Measurements from ENCODE around the gene FCMR.

FCMR gene

DNA sequence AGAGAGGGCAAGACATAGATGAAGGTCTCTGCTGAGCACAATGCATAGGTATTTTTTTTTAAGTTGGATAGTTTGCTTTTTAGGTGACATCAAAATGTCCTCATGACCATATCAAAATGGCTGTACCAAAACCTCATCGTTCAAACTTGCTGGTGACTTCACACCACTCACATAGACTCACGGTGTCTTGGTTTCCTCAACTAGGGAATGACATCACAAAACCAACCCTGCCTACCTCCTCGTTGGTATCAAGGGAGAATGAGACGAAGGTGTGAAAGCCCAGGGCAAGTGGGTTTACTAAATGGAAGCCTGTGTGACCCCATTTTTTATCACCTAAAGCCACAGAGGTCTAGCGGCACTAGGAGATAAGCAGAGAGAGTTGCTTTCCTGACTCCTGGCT is 23.0 kb upstream of the FCMR start:
- Histone ChIP-seq H4K20me1 (ENCODE audit: insufficient read depth, low read length) (no peaks in the 10 kb centered on the region), H3K79me2 (ENCODE audit: insufficient read depth, low read length) (no peaks in the 10 kb centered on the region), H3K4me1 (ENCODE audit: insufficient read depth, low read length, severe bottlenecking) (no peaks in the 10 kb centered on the region), H3K9ac (ENCODE audit: low read length) (no peak overlapping the region), H3K27ac (ENCODE audit: low read depth, low read length, poor library complexity, severe bottlenecking) (no peak overlapping the region), H3K4me2 (ENCODE audit: low read length) (no peak overlapping the region), H3K36me3 (ENCODE audit: insufficient read depth, low read length) (no peaks in the 10 kb centered on the region), H2AFZ (ENCODE audit: low read length) (no peak overlapping the region), H3K4me3 (ENCODE audit: low read depth, low read length, poor library complexity, severe bottlenecking) (no peak overlapping the region), H3F3A (ENCODE audit: insufficient read depth, low read length) (no peaks in the 10 kb centered on the region), H3K9me2 (ENCODE audit: low read depth, low read length) (no peaks in the 10 kb centered on the region), H3K27me3 (ENCODE audit: insufficient read depth, low read length) (peaks cover 7% of the 10 kb centered on the region; the same call in 1 of the 2 replicates), H3K9me3 (ENCODE audit: low read length) (no peaks in the 10 kb centered on the region)
- TF ChIP-seq EZH2 (IDR thresholded peaks at IDR 0.05; ENCODE audit: borderline replicate concordance, low read length): no peak
- TF ChIP-seq, protein P1, sequence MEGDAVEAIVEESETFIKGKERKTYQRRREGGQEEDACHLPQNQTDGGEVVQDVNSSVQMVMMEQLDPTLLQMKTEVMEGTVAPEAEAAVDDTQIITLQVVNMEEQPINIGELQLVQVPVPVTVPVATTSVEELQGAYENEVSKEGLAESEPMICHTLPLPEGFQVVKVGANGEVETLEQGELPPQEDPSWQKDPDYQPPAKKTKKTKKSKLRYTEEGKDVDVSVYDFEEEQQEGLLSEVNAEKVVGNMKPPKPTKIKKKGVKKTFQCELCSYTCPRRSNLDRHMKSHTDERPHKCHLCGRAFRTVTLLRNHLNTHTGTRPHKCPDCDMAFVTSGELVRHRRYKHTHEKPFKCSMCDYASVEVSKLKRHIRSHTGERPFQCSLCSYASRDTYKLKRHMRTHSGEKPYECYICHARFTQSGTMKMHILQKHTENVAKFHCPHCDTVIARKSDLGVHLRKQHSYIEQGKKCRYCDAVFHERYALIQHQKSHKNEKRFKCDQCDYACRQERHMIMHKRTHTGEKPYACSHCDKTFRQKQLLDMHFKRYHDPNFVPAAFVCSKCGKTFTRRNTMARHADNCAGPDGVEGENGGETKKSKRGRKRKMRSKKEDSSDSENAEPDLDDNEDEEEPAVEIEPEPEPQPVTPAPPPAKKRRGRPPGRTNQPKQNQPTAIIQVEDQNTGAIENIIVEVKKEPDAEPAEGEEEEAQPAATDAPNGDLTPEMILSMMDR (IDR thresholded peaks at IDR 0.05; ENCODE audit: low read length): no peak

DNA sequence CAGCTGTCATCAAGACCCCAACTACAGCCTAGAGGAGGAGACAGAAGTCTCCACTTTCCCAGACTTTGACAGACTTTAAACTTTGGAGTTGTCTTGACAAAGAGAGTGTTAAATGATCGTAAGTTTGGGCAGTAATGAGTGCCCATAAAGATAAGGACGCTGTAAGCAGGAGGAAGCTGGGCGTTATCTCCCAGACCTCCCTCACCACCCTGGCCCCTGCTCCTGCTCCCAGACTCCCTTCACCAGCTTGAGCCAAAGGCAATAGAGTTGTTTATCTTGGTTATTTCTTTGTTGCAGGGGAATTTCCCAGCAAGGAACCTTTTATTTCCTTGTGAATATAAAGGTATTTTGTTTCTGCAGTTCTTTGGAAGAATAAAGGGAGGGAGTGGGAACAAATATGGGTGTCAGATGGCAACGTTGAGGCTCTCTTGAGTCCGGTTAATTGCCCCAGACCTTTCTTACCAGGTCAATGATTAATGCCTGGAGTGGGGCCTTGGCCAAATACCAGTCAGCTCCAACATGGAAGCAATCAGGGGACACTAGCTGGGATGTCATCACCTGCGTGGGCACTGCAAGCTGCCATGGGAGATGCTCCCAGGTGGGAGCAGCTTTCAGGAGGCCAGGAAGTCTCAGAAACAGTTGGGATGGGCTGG is 20.2 kb upstream of the FCMR start:
- H3K36me3 ChIP-seq (ENCODE audit: insufficient read depth, low read length): no peaks in the 10 kb centered on the region
- H3F3A ChIP-seq (ENCODE audit: insufficient read depth, low read length): no peaks in the 10 kb centered on the region
- H3K27ac ChIP-seq (ENCODE audit: low read depth, low read length, poor library complexity, severe bottlenecking): no peak overlapping the region
- H4K20me1 ChIP-seq (ENCODE audit: insufficient read depth, low read length): no peaks in the 10 kb centered on the region
- TF ChIP-seq EZH2 (IDR thresholded peaks at IDR 0.05; ENCODE audit: borderline replicate concordance, low read length): no peak
- TF ChIP-seq, protein P1 (IDR thresholded peaks at IDR 0.05; ENCODE audit: low read length): no peak
- H3K9me3 ChIP-seq (ENCODE audit: low read length): no peaks in the 10 kb centered on the region
- no peaks in the 10 kb centered on the region for H3K4me1 ChIP-seq (ENCODE audit: insufficient read depth, low read length, severe bottlenecking)
- H3K9me2 ChIP-seq (ENCODE audit: low read depth, low read length): no peaks in the 10 kb centered on the region
- no peak overlapping the region for H3K4me2 ChIP-seq (ENCODE audit: low read length)
- no peak overlapping the region for H3K9ac ChIP-seq (ENCODE audit: low read length)
- H3K4me3 ChIP-seq (ENCODE audit: low read depth, low read length, poor library complexity, severe bottlenecking): no peak overlapping the region
- H2AFZ ChIP-seq (ENCODE audit: low read length): no peak overlapping the region
- H3K27me3 ChIP-seq (ENCODE audit: insufficient read depth, low read length): peaks cover 7% of the 10 kb centered on the region; the same call in 1 of the 2 replicates
- H3K79me2 ChIP-seq (ENCODE audit: insufficient read depth, low read length): no peaks in the 10 kb centered on the region

DNA sequence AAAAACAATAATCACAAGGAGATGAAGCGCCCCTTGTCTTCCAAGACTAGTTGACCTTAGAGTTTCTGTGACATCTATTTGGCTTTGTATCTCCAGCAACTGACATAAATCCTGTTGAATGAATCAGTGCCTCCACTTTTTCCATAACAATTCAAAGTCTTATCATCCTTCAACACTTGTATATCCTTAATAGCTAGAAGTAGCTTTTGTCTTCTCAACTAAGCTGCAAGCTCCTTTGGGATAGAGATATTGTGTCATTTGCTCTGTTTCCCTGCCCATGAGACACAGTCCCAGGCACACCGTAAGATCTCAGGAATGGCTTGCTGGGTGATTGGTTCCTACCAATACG is 18.8 kb upstream of the FCMR start:
- Histone ChIP-seq H2AFZ (ENCODE audit: low read length) (no peak overlapping the region), H3K79me2 (ENCODE audit: insufficient read depth, low read length) (no peaks in the 10 kb centered on the region), H3K4me2 (ENCODE audit: low read length) (no peak overlapping the region), H3K36me3 (ENCODE audit: insufficient read depth, low read length) (no peaks in the 10 kb centered on the region), H3K9ac (ENCODE audit: low read length) (no peak overlapping the region), H3F3A (ENCODE audit: insufficient read depth, low read length) (no peaks in the 10 kb centered on the region), H3K27me3 (ENCODE audit: insufficient read depth, low read length) (peaks cover 7% of the 10 kb centered on the region; the same call in 1 of the 2 replicates), H3K4me1 (ENCODE audit: insufficient read depth, low read length, severe bottlenecking) (no peaks in the 10 kb centered on the region), H3K9me2 (ENCODE audit: low read depth, low read length) (no peaks in the 10 kb centered on the region), H4K20me1 (ENCODE audit: insufficient read depth, low read length) (no peaks in the 10 kb centered on the region), H3K4me3 (ENCODE audit: low read depth, low read length, poor library complexity, severe bottlenecking) (no peak overlapping the region), H3K9me3 (ENCODE audit: low read length) (no peaks in the 10 kb centered on the region), H3K27ac (ENCODE audit: low read depth, low read length, poor library complexity, severe bottlenecking) (no peak overlapping the region)
- TF ChIP-seq, protein P1 (IDR thresholded peaks at IDR 0.05; ENCODE audit: low read length): no peak
- TF ChIP-seq EZH2 (IDR thresholded peaks at IDR 0.05; ENCODE audit: borderline replicate concordance, low read length): no peak

All from OCI-LY1 (cell line).